PC-9 (cell line): ENCODE measurements around the gene DNAAF1.

Source experiments
- EZH2 ChIP-seq: fragments of 200-600 bp; sonication (generic); IDR thresholded peaks from 2 replicates; pipeline ENCODE4 v1.8.0; 2017; ENCODE audit warnings: antibody characterized with exemption, low read depth
- TF ChIP-seq, protein P1 (sequence below): fragments of 200-600 bp; sonication (generic); conservative IDR thresholded peaks from 2 replicates; pipeline ENCODE4 v1.6.1; 2017; ENCODE audit warnings: mixed run types, antibody characterized with exemption, mild to moderate bottlenecking, moderate library complexity

DNA sequence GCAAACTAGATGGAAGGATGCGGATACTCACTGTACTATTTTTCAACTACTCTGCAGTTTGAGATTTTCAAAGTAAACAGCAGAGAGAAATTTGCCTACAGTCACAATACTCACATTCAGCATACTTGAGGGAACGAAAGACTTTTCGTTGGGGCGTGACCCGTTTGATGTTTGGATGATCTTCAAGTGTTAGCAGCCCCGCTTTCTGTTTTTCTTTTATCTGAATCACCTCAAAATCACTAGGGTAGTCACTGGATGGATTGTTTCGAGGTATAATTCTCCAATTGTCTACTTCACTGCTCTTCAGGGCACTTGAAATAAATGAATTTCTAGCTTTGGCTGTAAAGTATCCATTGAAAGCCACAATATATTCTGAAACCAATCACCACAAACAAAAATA, 46.2 kb upstream of the DNAAF1 start:
- TF ChIP-seq, protein P1, sequence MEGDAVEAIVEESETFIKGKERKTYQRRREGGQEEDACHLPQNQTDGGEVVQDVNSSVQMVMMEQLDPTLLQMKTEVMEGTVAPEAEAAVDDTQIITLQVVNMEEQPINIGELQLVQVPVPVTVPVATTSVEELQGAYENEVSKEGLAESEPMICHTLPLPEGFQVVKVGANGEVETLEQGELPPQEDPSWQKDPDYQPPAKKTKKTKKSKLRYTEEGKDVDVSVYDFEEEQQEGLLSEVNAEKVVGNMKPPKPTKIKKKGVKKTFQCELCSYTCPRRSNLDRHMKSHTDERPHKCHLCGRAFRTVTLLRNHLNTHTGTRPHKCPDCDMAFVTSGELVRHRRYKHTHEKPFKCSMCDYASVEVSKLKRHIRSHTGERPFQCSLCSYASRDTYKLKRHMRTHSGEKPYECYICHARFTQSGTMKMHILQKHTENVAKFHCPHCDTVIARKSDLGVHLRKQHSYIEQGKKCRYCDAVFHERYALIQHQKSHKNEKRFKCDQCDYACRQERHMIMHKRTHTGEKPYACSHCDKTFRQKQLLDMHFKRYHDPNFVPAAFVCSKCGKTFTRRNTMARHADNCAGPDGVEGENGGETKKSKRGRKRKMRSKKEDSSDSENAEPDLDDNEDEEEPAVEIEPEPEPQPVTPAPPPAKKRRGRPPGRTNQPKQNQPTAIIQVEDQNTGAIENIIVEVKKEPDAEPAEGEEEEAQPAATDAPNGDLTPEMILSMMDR, result no peak
- no peak for TF ChIP-seq EZH2
